ENCODE measurements around the gene HMGB4. TPM values are rescaled to one million over a fixed set of nuclear protein-coding genes. Genes with fewer than 3 reads are reported as not detected.

The HMGB4 gene
- total RNA-seq = not detected

- Histone ChIP-seq H3K4me1 (ENCODE audit: insufficient read depth, low read length) (no peaks in the 10 kb centered on the region), H3K4me3 (ENCODE audit: low read length) (no peak within 1 kb of the TSS), H3K27me3 (ENCODE audit: insufficient read depth, low read length) (no peaks in the 10 kb centered on the region), H3K9me3 (ENCODE audit: low read depth, low read length) (no peaks in the 10 kb centered on the region)
Observed at GRCh38 chr1:33863779-33864178, at the start of gene HMGB4. TSS of gene HMGB4 (plus strand) at chr1:33864079. CDS start at chr1:33864192, 113 bp downstream.

GRCh38 chr1:33814166-33814565 lies 49.7 kb upstream of the HMGB4 start:
- peaks cover under 1% of the 10 kb centered on the region for H3K9me3 ChIP-seq (ENCODE audit: low read depth, low read length)
- no peaks in the 10 kb centered on the region for H3K27me3 ChIP-seq (ENCODE audit: insufficient read depth, low read length)
- no peaks in the 10 kb centered on the region for H3K4me1 ChIP-seq (ENCODE audit: insufficient read depth, low read length)
- H3K4me3 ChIP-seq (ENCODE audit: low read length) = no peak overlapping the region

- Histone ChIP-seq H3K9me3 (ENCODE audit: low read depth, low read length) (no peaks in the 10 kb centered on the region), H3K4me3 (ENCODE audit: low read length) (no peak overlapping the region), H3K27me3 (ENCODE audit: insufficient read depth, low read length) (no peaks in the 10 kb centered on the region), H3K4me1 (ENCODE audit: insufficient read depth, low read length) (no peaks in the 10 kb centered on the region)
Observed at GRCh38 chr1:33815061-33815460, 48.8 kb upstream of the HMGB4 start.

GRCh38 chr1:33818071-33818470 lies 45.8 kb upstream of the HMGB4 start:
- no peaks in the 10 kb centered on the region for H3K4me1 ChIP-seq (ENCODE audit: insufficient read depth, low read length)
- H3K9me3 ChIP-seq (ENCODE audit: low read depth, low read length) = no peaks in the 10 kb centered on the region
- H3K27me3 ChIP-seq (ENCODE audit: insufficient read depth, low read length) = no peaks in the 10 kb centered on the region
- no peak overlapping the region for H3K4me3 ChIP-seq (ENCODE audit: low read length)

- Histone ChIP-seq H3K9me3 (ENCODE audit: low read depth, low read length) (no peaks in the 10 kb centered on the region), H3K4me1 (ENCODE audit: insufficient read depth, low read length) (no peaks in the 10 kb centered on the region), H3K4me3 (ENCODE audit: low read length) (no peak overlapping the region), H3K27me3 (ENCODE audit: insufficient read depth, low read length) (no peaks in the 10 kb centered on the region)
Observed at GRCh38 chr1:33819290-33819912, 44.5 kb upstream of the HMGB4 start.

- H3K4me1 ChIP-seq (ENCODE audit: insufficient read depth, low read length) = no peaks in the 10 kb centered on the region
- no peak overlapping the region for H3K4me3 ChIP-seq (ENCODE audit: low read length)
- H3K9me3 ChIP-seq (ENCODE audit: low read depth, low read length) = no peaks in the 10 kb centered on the region
- H3K27me3 ChIP-seq (ENCODE audit: insufficient read depth, low read length) = no peaks in the 10 kb centered on the region
Observed at GRCh38 chr1:33819913-33820311, 44.0 kb upstream of the HMGB4 start.

- Histone ChIP-seq H3K27me3 (ENCODE audit: insufficient read depth, low read length) (no peaks in the 10 kb centered on the region), H3K4me1 (ENCODE audit: insufficient read depth, low read length) (no peaks in the 10 kb centered on the region)
Observed at GRCh38 chr1:33820804-33821203, 43.1 kb upstream of the HMGB4 start.

GRCh38 chr1:33821291-33821690 lies 42.6 kb upstream of the HMGB4 start:
- no peaks in the 10 kb centered on the region for H3K4me1 ChIP-seq (ENCODE audit: insufficient read depth, low read length)
- no peaks in the 10 kb centered on the region for H3K9me3 ChIP-seq (ENCODE audit: low read depth, low read length)
- no peak overlapping the region for H3K4me3 ChIP-seq (ENCODE audit: low read length)
- no peaks in the 10 kb centered on the region for H3K27me3 ChIP-seq (ENCODE audit: insufficient read depth, low read length)

More at GRCh38 chr1:33820804-33821203, 43.1 kb upstream of the HMGB4 start:
- H3K4me3 ChIP-seq (ENCODE audit: low read length) = no peak overlapping the region
- H3K9me3 ChIP-seq (ENCODE audit: low read depth, low read length) = no peaks in the 10 kb centered on the region

GRCh38 chr1:33822396-33822795 lies 41.5 kb upstream of the HMGB4 start:
- no peaks in the 10 kb centered on the region for H3K4me1 ChIP-seq (ENCODE audit: insufficient read depth, low read length)
- no peaks in the 10 kb centered on the region for H3K9me3 ChIP-seq (ENCODE audit: low read depth, low read length)
- H3K4me3 ChIP-seq (ENCODE audit: low read length) = no peak overlapping the region
- no peaks in the 10 kb centered on the region for H3K27me3 ChIP-seq (ENCODE audit: insufficient read depth, low read length)

GRCh38 chr1:33823401-33823800 lies 40.5 kb upstream of the HMGB4 start:
- no peaks in the 10 kb centered on the region for H3K4me1 ChIP-seq (ENCODE audit: insufficient read depth, low read length)
- no peaks in the 10 kb centered on the region for H3K9me3 ChIP-seq (ENCODE audit: low read depth, low read length)
- no peak overlapping the region for H3K4me3 ChIP-seq (ENCODE audit: low read length)
- no peaks in the 10 kb centered on the region for H3K27me3 ChIP-seq (ENCODE audit: insufficient read depth, low read length)

GRCh38 chr1:33823830-33824229 lies 40.0 kb upstream of the HMGB4 start:
- H3K4me3 ChIP-seq (ENCODE audit: low read length) = no peak overlapping the region
- H3K9me3 ChIP-seq (ENCODE audit: low read depth, low read length) = no peaks in the 10 kb centered on the region
- no peaks in the 10 kb centered on the region for H3K4me1 ChIP-seq (ENCODE audit: insufficient read depth, low read length)
- no peaks in the 10 kb centered on the region for H3K27me3 ChIP-seq (ENCODE audit: insufficient read depth, low read length)

GRCh38 chr1:33824321-33824720 lies 39.6 kb upstream of the HMGB4 start:
- Histone ChIP-seq H3K4me3 (ENCODE audit: low read length) (no peak overlapping the region), H3K4me1 (ENCODE audit: insufficient read depth, low read length) (no peaks in the 10 kb centered on the region), H3K27me3 (ENCODE audit: insufficient read depth, low read length) (no peaks in the 10 kb centered on the region), H3K9me3 (ENCODE audit: low read depth, low read length) (no peaks in the 10 kb centered on the region)

- Histone ChIP-seq H3K4me1 (ENCODE audit: insufficient read depth, low read length) (no peaks in the 10 kb centered on the region), H3K27me3 (ENCODE audit: insufficient read depth, low read length) (no peaks in the 10 kb centered on the region), H3K9me3 (ENCODE audit: low read depth, low read length) (no peaks in the 10 kb centered on the region), H3K4me3 (ENCODE audit: low read length) (no peak overlapping the region)
Observed at GRCh38 chr1:33824971-33825370, 38.9 kb upstream of the HMGB4 start.

- Histone ChIP-seq H3K4me1 (ENCODE audit: insufficient read depth, low read length) (no peaks in the 10 kb centered on the region), H3K4me3 (ENCODE audit: low read length) (no peak overlapping the region), H3K9me3 (ENCODE audit: low read depth, low read length) (no peaks in the 10 kb centered on the region), H3K27me3 (ENCODE audit: insufficient read depth, low read length) (no peaks in the 10 kb centered on the region)
Observed at GRCh38 chr1:33825506-33825905, 38.4 kb upstream of the HMGB4 start.

- H3K4me1 ChIP-seq (ENCODE audit: insufficient read depth, low read length) = no peaks in the 10 kb centered on the region
- H3K9me3 ChIP-seq (ENCODE audit: low read depth, low read length) = no peaks in the 10 kb centered on the region
- no peak overlapping the region for H3K4me3 ChIP-seq (ENCODE audit: low read length)
- no peaks in the 10 kb centered on the region for H3K27me3 ChIP-seq (ENCODE audit: insufficient read depth, low read length)
Observed at GRCh38 chr1:33826311-33826710, 37.6 kb upstream of the HMGB4 start.

GRCh38 chr1:33826711-33827110 lies 37.2 kb upstream of the HMGB4 start:
- H3K4me3 ChIP-seq (ENCODE audit: low read length) = no peak overlapping the region
- H3K4me1 ChIP-seq (ENCODE audit: insufficient read depth, low read length) = no peaks in the 10 kb centered on the region
- H3K27me3 ChIP-seq (ENCODE audit: insufficient read depth, low read length) = no peaks in the 10 kb centered on the region
- H3K9me3 ChIP-seq (ENCODE audit: low read depth, low read length) = no peaks in the 10 kb centered on the region

Data from mononuclear cell (primary cell).